K562 (cell line): ENCODE measurements around the gene ZNF521. TPM values are rescaled to one million over a fixed set of nuclear protein-coding genes. Genes with fewer than 3 reads are reported as not detected.

Experiments used
- ATAC-seq: fragments of 200-7000 bp; cut with Tn5 transposase; 3 replicates; pipeline ENCODE4 v1.9.1; 2020; ENCODE audit warnings: moderate library complexity
- BruUV-seq: library from RNA; stranded (reverse); fragments of 400-500 nt; replicated peaks from 2 replicates; lab custom pipeline; 2021; lab: Mats Ljungman, UMichigan
- CTCF ChIA-PET: fragments of 300-600 bp; formaldehyde crosslinking; extraction: SDS; loops from one replicate; lab custom pipeline; 2021; ENCODE audit warnings: low intra/inter-chr PET ratio; lab: Yijun Ruan, JAX
- POLR2A ChIA-PET: fragments of 300-600, 350-650 bp; sonication (Branson Sonifier 250); formaldehyde crosslinking; extraction: SDS; loops from one replicate; lab custom pipeline; 2021; ENCODE audit warnings: antibody characterized with exemption, inconsistent platforms; lab: Yijun Ruan, JAX
- DNase-seq, 4 experiments: peaks; one replicate each; pipeline versions ENCODE4 v3.0.0 to v3.0.0-alpha.2; 2011 to 2018; ENCODE audit warnings: low spot score in 3 of 4, mixed read lengths in 3 of 4; ENCODE audit errors: extremely low read depth in 1 of 4
- FAIRE-seq: peaks from 2 replicates; lab custom pipeline; 2011; peaks lifted over from hg19 to GRCh38; lab: Jason Lieb, UNC
- H2AFZ ChIP-seq: 2 replicates; pipeline ENCODE4 v1.6.0; 2011; ENCODE audit warnings: low read depth, low read length, control low read depth, inconsistent platforms
- H3K27ac ChIP-seq: fragments of 200-600 bp; 3 replicates; pipeline ENCODE4 v1.8.0; 2011; ENCODE audit warnings: low read depth, mild to moderate bottlenecking, control low read depth, inconsistent platforms, low read length, moderate library complexity, mixed read lengths; ENCODE audit errors: extremely low read depth
- H3K27me3 ChIP-seq, 2 experiments: fragments of 300-600 bp in 1 of 2; 2 replicates in 1 of 2; 3 replicates in 1 of 2; pipeline versions ENCODE4 v1.6.0 to v1.8.0; 2011; ENCODE audit warnings: inconsistent platforms in 2 of 2, low read length in 2 of 2, mild to moderate bottlenecking in 1 of 2, mixed read lengths in 1 of 2, moderate library complexity in 1 of 2; ENCODE audit not compliant: control insufficient read depth in 2 of 2, insufficient read depth in 2 of 2
- H3K36me3 ChIP-seq: fragments of 300-600 bp; 3 replicates; pipeline ENCODE4 v1.8.0; 2011; ENCODE audit warnings: mild to moderate bottlenecking, low read length, inconsistent platforms; ENCODE audit not compliant: control insufficient read depth, insufficient read depth
- H3K4me1 ChIP-seq, 2 experiments: fragments of 200-600 bp in 1 of 2; replicated peaks in 1 of 2; 2 replicates in 1 of 2; 3 replicates in 1 of 2; pipeline versions ENCODE4 v1.5.1 to v1.8.0; 2011; ENCODE audit warnings: inconsistent platforms in 2 of 2, low read length in 2 of 2, mild to moderate bottlenecking in 1 of 2, mixed read lengths in 1 of 2, moderate library complexity in 1 of 2; ENCODE audit not compliant: control insufficient read depth in 2 of 2, insufficient read depth in 2 of 2
- H3K4me2 ChIP-seq: 2 replicates; pipeline ENCODE4 v1.6.1; 2011; ENCODE audit warnings: low read length, control low read depth, inconsistent platforms, mixed read lengths; ENCODE audit not compliant: insufficient read depth
- H3K4me3 ChIP-seq: fragments of 200-600 bp; sonication (generic), shearing (Covaris generic); 2 replicates; pipeline ENCODE4 v1.5.1; 2016; ENCODE audit warnings: control low read depth, inconsistent platforms
- H3K79me2 ChIP-seq: fragments of 200-600 bp; 3 replicates; pipeline ENCODE4 v1.8.0; 2011; ENCODE audit warnings: low read length, inconsistent platforms; ENCODE audit not compliant: control insufficient read depth, insufficient read depth
- H3K9ac ChIP-seq, 2 experiments: 2 replicates each; pipeline versions ENCODE4 v1.6.0 to v1.6.1; 2011; ENCODE audit warnings: low read depth in 2 of 2, low read length in 2 of 2, control low read depth in 1 of 2, inconsistent platforms in 1 of 2, mild to moderate bottlenecking in 1 of 2, mixed read lengths in 1 of 2; ENCODE audit not compliant: insufficient read depth in 1 of 2
- H3K9me1 ChIP-seq: one replicate; pipeline ENCODE4 v1.6.0; 2011; ENCODE audit warnings: inconsistent platforms, mild to moderate bottlenecking, low read length, moderate library complexity; ENCODE audit not compliant: control insufficient read depth, insufficient read depth
- H3K9me3 ChIP-seq: replicated peaks from 2 replicates; pipeline ENCODE4 v1.5.1; 2011; ENCODE audit warnings: low read depth, low read length, inconsistent platforms; ENCODE audit not compliant: control insufficient read depth, insufficient read depth
- H4K20me1 ChIP-seq: replicated peaks from 2 replicates; pipeline ENCODE4 v1.6.1; 2011; ENCODE audit warnings: low read length, inconsistent platforms, mixed read lengths; ENCODE audit not compliant: control insufficient read depth, insufficient read depth
- ILF3 ChIP-seq: fragments of 450-650 bp; IDR thresholded peaks from 2 replicates; pipeline ENCODE4 v1.6.1; 2018; ENCODE audit warnings: antibody characterized with exemption, mild to moderate bottlenecking, moderate library complexity, borderline replicate concordance
- KDM4B ChIP-seq, 2 experiments: fragments of 450-650 bp in 1 of 2; sonication (generic) in 1 of 2; IDR thresholded peaks; 2 replicates each; pipeline ENCODE4 v1.6.1; 2016 to 2017; ENCODE audit warnings: borderline replicate concordance in 2 of 2, antibody characterized with exemption in 1 of 2, low read depth in 1 of 2, mild to moderate bottlenecking in 1 of 2
- MAFF ChIP-seq: IDR thresholded peaks from 2 replicates; pipeline ENCODE4 v1.6.1; 2012; ENCODE audit warnings: low read length, improper control_type of control experiment
- MAFG ChIP-seq: fragments of 450-650 bp; conservative IDR thresholded peaks from 2 replicates; pipeline ENCODE4 v1.6.1; 2016; ENCODE audit warnings: missing genetic modification characterization, missing compliant biosample characterization
- RAD21 ChIP-seq, 2 experiments: fragments of 250-450 bp in 1 of 2; fragments of 450-650 bp in 1 of 2; sonication (Bioruptor Pico) in 1 of 2; formaldehyde crosslinking in 1 of 2; IDR thresholded peaks in 1 of 2; conservative IDR thresholded peaks in 1 of 2; 2 replicates each; pipeline versions ENCODE4 v1.4.0 to v1.8.0; 2020 to 2022; ENCODE audit warnings: mild to moderate bottlenecking in 2 of 2, moderate library complexity in 1 of 2
- RFX1 ChIP-seq: fragments of 450-650 bp; IDR thresholded peaks from 2 replicates; pipeline ENCODE4 v1.6.1; 2016; ENCODE audit warnings: mild to moderate bottlenecking, moderate library complexity
- ZC3H11A ChIP-seq: IDR thresholded peaks from 2 replicates; pipeline ENCODE4 v1.6.1; 2012; ENCODE audit warnings: low read depth, low read length, improper control_type of control experiment
- ZNF583 ChIP-seq: fragments of 250-450 bp; sonication (Bioruptor Pico); IDR thresholded peaks from 2 replicates; pipeline ENCODE4 v1.4.0; 2020
- WGBS: fragments of 100-300 bp; shearing (Covaris generic); methylation state at CpG from one replicate; pipeline ENCODE4 v1.1.6; 2016; ENCODE audit warnings: low coverage, mixed read lengths; ENCODE audit not compliant: insufficient coverage; ENCODE audit errors: missing lambda C conversion rate; 5-methylcytosine and 5-hydroxymethylcytosine counted together
- in situ Hi-C: fragments of 300-500 bp; cut with MboI; formaldehyde crosslinking; loops from 4 replicates; pipeline ENCODE4 v1.15.0; 2018; ENCODE audit warnings: inconsistent platforms, mixed read lengths
- intact Hi-C: fragments of 100-400 bp; cut with micrococcal nuclease; formaldehyde crosslinking; loops from 2 replicates; pipeline ENCODE4 v1.14.2; 2022
- polyA plus RNA-seq, 8 experiments: library from polyadenylated mRNA; depleted of rRNA in 4 of 8; stranded (reverse) in 5 of 8; unstranded in 3 of 8; fragments of >200 nt; fragmentation: Nextera tagmentation in 2 of 8; fragmentation: Illumina TruSeq in 1 of 8; extraction: Ambion mirVana in 2 of 8; extraction: Trizol in 1 of 8; gene quantifications; 2 replicates each; pipeline versions ENCODE4 v1.2.1 to v1.2.3, GENCODE V29; 2011 to 2014; ENCODE audit warnings: inconsistent platforms in 1 of 8, missing spikeins in 1 of 8
- total RNA-seq, 7 experiments: library from RNA; depleted of rRNA in 6 of 7; stranded (reverse); fragments of >200 nt in 6 of 7; fragmentation: Illumina TruSeq in 2 of 7; extraction: Trizol in 2 of 7; gene quantifications; 2 replicates each; pipeline versions ENCODE4 v1.2.1 to v1.2.3, GENCODE V29; 2011 to 2021; ENCODE audit warnings: low replicate concordance in 1 of 7
- TF ChIP-seq, protein P1 (sequence below), 3 experiments: IDR thresholded peaks in 2 of 3; conservative IDR thresholded peaks in 1 of 3; 2 replicates each; pipeline ENCODE4 v1.5.1; 2011 to 2012; ENCODE audit warnings: low read length in 3 of 3, mild to moderate bottlenecking in 3 of 3, control low read depth in 2 of 3, improper control_type of control experiment in 1 of 3, inconsistent platforms in 1 of 3, low read depth in 1 of 3, mixed read lengths in 1 of 3, moderate library complexity in 1 of 3; ENCODE audit not compliant: insufficient read depth in 2 of 3
- TF ChIP-seq, protein P2 (sequence below): fragments of 250-450 bp; sonication (Bioruptor Pico); IDR thresholded peaks from 2 replicates; pipeline ENCODE4 v1.5.0; 2020; ENCODE audit warnings: mild to moderate bottlenecking, borderline replicate concordance
- TF ChIP-seq, protein P3 (sequence below): fragments of 250-450 bp; sonication (Bioruptor Pico); IDR thresholded peaks from 2 replicates; pipeline ENCODE4 v1.4.0; 2020
- TF ChIP-seq, protein P4 (sequence below), 3 experiments: fragments of 200-800 bp in 1 of 3; sonication (Bioruptor generic) in 1 of 3; sonication (generic) in 1 of 3; formaldehyde crosslinking in 1 of 3; IDR thresholded peaks; 2 replicates each; pipeline versions ENCODE4 v1.6.1 to v1.8.0; 2016 to 2022; ENCODE audit warnings: mild to moderate bottlenecking in 2 of 3, missing compliant biosample characterization in 2 of 3, missing genetic modification characterization in 2 of 3, missing genetic modification reagents in 1 of 3

Gene ZNF521
- total and polyA plus RNA-seq, 9 of the 15 experiments (the other 6 are each of a cell fraction or from before 2014, with no cell fraction given): 1.2 to 5.8 (median 1.6) TPM

DNA sequence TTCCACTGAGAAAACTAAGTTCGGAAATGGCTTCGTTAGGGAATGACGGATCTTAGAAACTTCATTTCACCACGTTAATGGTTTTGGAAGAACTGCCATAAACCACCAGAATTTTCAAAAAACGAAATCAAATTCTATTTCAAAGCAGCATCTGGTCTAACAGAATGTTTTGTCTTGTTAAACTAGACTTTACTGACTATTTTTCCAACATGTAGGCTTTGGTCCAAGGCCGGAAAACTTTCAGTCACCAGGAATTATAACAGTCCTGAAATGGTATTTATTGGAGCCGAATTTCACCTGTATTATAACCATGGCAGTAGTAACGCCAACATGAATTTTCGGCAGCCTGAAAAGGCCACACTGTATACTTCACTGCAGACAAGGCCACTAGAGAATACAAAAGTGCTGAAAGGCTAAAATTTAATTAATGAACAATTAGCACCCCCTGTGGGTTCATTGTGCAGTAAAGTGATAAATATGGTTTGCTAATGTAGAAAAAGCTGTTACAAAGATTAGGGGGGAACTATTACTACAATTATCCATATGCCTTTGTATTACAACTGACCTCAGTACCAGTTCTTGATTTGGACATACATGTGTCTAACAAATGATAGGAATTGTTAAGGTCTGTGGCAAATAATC lies 116.4 kb downstream of the ZNF521 start:
- ATAC-seq: no peak
- Histone ChIP-seq H4K20me1 (no peaks in the 10 kb centered on the region), H3K9ac (no peak overlapping the region), H3K79me2 (no peaks in the 10 kb centered on the region), H3K4me2 (no peak overlapping the region), H3K27me3 (no peaks in the 10 kb centered on the region), H3K27ac (no peak overlapping the region), H2AFZ (no peak overlapping the region), H3K9me3 (no peaks in the 10 kb centered on the region), H3K4me3 (no peak overlapping the region), H3K4me1 (peaks cover 0 to 10% of the 10 kb centered on the region in 2 experiments; a peak in 2 of 5 replicates), H3K9me1 (no peaks in the 10 kb centered on the region), H3K36me3 (no peaks in the 10 kb centered on the region)
- intact Hi-C loops: loop anchor here (5.0 to 10.0 kb wide), 2 partner anchors 117 to 361 kb away; partner anchors contain the start of gene ZNF521
- in situ Hi-C loops: no loop called here
- FAIRE-seq: no peak
- CTCF ChIA-PET: no interaction called here
- POLR2A ChIA-PET: interaction anchor here (0.7 kb wide), 1 partner anchor 53 kb away, joined by 3 read pairs; no protein-coding TSS in a partner anchor
- no TSS peak for BruUV-seq
- DNase-seq: no peak
- WGBS: 10% methylated on average over 9 of the region's 9 CpGs
- TF ChIP-seq, protein P1, sequence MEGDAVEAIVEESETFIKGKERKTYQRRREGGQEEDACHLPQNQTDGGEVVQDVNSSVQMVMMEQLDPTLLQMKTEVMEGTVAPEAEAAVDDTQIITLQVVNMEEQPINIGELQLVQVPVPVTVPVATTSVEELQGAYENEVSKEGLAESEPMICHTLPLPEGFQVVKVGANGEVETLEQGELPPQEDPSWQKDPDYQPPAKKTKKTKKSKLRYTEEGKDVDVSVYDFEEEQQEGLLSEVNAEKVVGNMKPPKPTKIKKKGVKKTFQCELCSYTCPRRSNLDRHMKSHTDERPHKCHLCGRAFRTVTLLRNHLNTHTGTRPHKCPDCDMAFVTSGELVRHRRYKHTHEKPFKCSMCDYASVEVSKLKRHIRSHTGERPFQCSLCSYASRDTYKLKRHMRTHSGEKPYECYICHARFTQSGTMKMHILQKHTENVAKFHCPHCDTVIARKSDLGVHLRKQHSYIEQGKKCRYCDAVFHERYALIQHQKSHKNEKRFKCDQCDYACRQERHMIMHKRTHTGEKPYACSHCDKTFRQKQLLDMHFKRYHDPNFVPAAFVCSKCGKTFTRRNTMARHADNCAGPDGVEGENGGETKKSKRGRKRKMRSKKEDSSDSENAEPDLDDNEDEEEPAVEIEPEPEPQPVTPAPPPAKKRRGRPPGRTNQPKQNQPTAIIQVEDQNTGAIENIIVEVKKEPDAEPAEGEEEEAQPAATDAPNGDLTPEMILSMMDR (IDR thresholded peaks at IDR 0.05 in 2 of 3, conservative IDR thresholded peaks at IDR 0.05 in 1 of 3; ENCODE audit: insufficient read depth in 2 of 3, low read depth in 1 of 3, low read length in 3 of 3): peak in 2 of 3 experiments; percentile 19 to 35; a peak in 2 of 6 replicates
- TF ChIP-seq, protein P2, sequence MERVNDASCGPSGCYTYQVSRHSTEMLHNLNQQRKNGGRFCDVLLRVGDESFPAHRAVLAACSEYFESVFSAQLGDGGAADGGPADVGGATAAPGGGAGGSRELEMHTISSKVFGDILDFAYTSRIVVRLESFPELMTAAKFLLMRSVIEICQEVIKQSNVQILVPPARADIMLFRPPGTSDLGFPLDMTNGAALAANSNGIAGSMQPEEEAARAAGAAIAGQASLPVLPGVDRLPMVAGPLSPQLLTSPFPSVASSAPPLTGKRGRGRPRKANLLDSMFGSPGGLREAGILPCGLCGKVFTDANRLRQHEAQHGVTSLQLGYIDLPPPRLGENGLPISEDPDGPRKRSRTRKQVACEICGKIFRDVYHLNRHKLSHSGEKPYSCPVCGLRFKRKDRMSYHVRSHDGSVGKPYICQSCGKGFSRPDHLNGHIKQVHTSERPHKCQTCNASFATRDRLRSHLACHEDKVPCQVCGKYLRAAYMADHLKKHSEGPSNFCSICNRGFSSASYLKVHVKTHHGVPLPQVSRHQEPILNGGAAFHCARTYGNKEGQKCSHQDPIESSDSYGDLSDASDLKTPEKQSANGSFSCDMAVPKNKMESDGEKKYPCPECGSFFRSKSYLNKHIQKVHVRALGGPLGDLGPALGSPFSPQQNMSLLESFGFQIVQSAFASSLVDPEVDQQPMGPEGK (CRISPR knock-in tag): no peak
- TF ChIP-seq RAD21 (CRISPR knock-in tag; conservative IDR thresholded peaks at IDR 0.05 in 1 of 2, IDR thresholded peaks at IDR 0.05 in 1 of 2) (peak in 1 of 2 experiments; percentile 43; a peak in 3 of 4 replicates), ILF3 (no peak), MAFF (peak; percentile 15; the same call in 1 of the 2 replicates), ZNF583 (CRISPR knock-in tag) (no peak), MAFG (tag) (peak; percentile 59; the same call in 1 of the 2 replicates), ZC3H11A (no peak), RFX1 (no peak), KDM4B (IDR thresholded peaks at IDR 0.05; ENCODE audit: borderline replicate concordance in 2 of 2, low read depth in 1 of 2) (no peak)
- TF ChIP-seq, protein P3, sequence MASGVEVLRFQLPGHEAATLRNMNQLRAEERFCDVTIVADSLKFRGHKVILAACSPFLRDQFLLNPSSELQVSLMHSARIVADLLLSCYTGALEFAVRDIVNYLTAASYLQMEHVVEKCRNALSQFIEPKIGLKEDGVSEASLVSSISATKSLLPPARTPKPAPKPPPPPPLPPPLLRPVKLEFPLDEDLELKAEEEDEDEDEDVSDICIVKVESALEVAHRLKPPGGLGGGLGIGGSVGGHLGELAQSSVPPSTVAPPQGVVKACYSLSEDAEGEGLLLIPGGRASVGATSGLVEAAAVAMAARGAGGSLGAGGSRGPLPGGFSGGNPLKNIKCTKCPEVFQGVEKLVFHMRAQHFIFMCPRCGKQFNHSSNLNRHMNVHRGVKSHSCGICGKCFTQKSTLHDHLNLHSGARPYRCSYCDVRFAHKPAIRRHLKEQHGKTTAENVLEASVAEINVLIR: no peak
- TF ChIP-seq, protein P4, sequence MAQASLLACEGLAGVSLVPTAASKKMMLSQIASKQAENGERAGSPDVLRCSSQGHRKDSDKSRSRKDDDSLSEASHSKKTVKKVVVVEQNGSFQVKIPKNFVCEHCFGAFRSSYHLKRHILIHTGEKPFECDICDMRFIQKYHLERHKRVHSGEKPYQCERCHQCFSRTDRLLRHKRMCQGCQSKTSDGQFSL (CRISPR knock-in tag; IDR thresholded peaks at IDR 0.05): no peak
- TF ChIP-seq, protein P4 (tag; IDR thresholded peaks at IDR 0.05): no peak
